GM23338 (cell line): ENCODE results near the gene CFAP70.

ENCODE experiments used
- CREB1 ChIP-seq: fragments of 250-450 bp; sonication (Bioruptor Pico); IDR thresholded peaks from 2 replicates; pipeline ENCODE4 v1.5.0; 2020; ENCODE audit warnings: low read depth, mild to moderate bottlenecking, moderate library complexity
- CTCF ChIP-seq, 2 experiments: fragments of 200-600 bp in 1 of 2; sonication (generic) in 1 of 2; conservative IDR thresholded peaks; 2 replicates each; pipeline versions ENCODE4 v1.5.1 to v1.6.1; 2016 to 2017; ENCODE audit warnings: antibody characterized with exemption in 2 of 2, low read depth in 2 of 2, mild to moderate bottlenecking in 2 of 2, moderate library complexity in 1 of 2
- EZH2 ChIP-seq: fragments of 200-600 bp; sonication (generic); IDR thresholded peaks from one replicate; pipeline ENCODE4 v1.8.0; 2017; ENCODE audit warnings: antibody characterized with exemption, mild to moderate bottlenecking, low read depth; ENCODE audit not compliant: unreplicated experiment
- EZH2phosphoT487 ChIP-seq: fragments of 200-600 bp; sonication (generic); IDR thresholded peaks from one replicate; pipeline ENCODE4 v1.8.1; 2018; ENCODE audit warnings: antibody characterized with exemption; ENCODE audit not compliant: unreplicated experiment
- JUNB ChIP-seq: IDR thresholded peaks from one replicate; pipeline ENCODE4 v1.6.1; 2016; ENCODE audit warnings: antibody characterized with exemption; ENCODE audit not compliant: unreplicated experiment
- POLR2AphosphoS5 ChIP-seq: IDR thresholded peaks from 2 replicates; pipeline ENCODE4 v1.6.1; 2016; ENCODE audit warnings: antibody characterized with exemption, low read depth
- REST ChIP-seq: IDR thresholded peaks from one replicate; pipeline ENCODE4 v1.6.1; 2018; ENCODE audit warnings: antibody characterized with exemption; ENCODE audit not compliant: unreplicated experiment
- STAT1 ChIP-seq: IDR thresholded peaks from one replicate; pipeline ENCODE4 v1.6.1; 2016; ENCODE audit warnings: antibody characterized with exemption; ENCODE audit not compliant: unreplicated experiment

GRCh38 chr10:73405556-73405955 is 46.9 kb upstream of the CFAP70 start:
- TF ChIP-seq CTCF (conservative IDR thresholded peaks at IDR 0.05; ENCODE audit: low read depth in 2 of 2) (no peak), POLR2AphosphoS5 (no peak), EZH2phosphoT487 (no peak), STAT1 (no peak), EZH2 (no peak), REST (no peak), CREB1 (CRISPR knock-in tag) (no peak), JUNB (no peak)
